Measurements from ENCODE around the gene ANKRD9. TPM values are rescaled to one million over a fixed set of nuclear protein-coding genes. Genes with fewer than 3 reads are reported as not detected.

The ANKRD9 gene
- total RNA-seq, 1 donor from 2014 or later, result 22.4 TPM

- intact Hi-C loops (cut with DNase I), result no loop called here
- ATAC-seq, result no peak
- no peaks in the 10 kb centered on the region for H3K9me3 ChIP-seq
- no peak overlapping the region for H3K27ac ChIP-seq
- no peak for DNase-seq
- H3K36me3 ChIP-seq, result peaks cover 9% of the 10 kb centered on the region
- no peaks in the 10 kb centered on the region for H3K27me3 ChIP-seq
- H3K4me1 ChIP-seq, result peaks cover 14% of the 10 kb centered on the region
- TF ChIP-seq CTCF (IDR thresholded peaks at IDR 0.05), result no peak
- H3K4me3 ChIP-seq, result no peak overlapping the region
These were observed 7.7 kb downstream of the ANKRD9 start for GRCh38 chr14:102501751-102502315.

GRCh38 chr14:102500713-102501112 lies 8.9 kb downstream of the ANKRD9 start:
- Histone ChIP-seq H3K27me3 (no peaks in the 10 kb centered on the region), H3K4me3 (no peak overlapping the region), H3K4me1 (peaks cover 14% of the 10 kb centered on the region), H3K27ac (peak overlapping the region; percentile 75), H3K36me3 (peaks cover 9% of the 10 kb centered on the region), H3K9me3 (no peaks in the 10 kb centered on the region)
- TF ChIP-seq CTCF (IDR thresholded peaks at IDR 0.05), result no peak
- no peak for DNase-seq
- intact Hi-C loops (cut with DNase I), result no loop called here
- ATAC-seq, result no peak

GRCh38 chr14:102500158-102500662 lies 9.4 kb downstream of the ANKRD9 start:
- Histone ChIP-seq H3K4me1 (peaks cover 14% of the 10 kb centered on the region), H3K27ac (peak overlapping the region; percentile 75), H3K4me3 (no peak overlapping the region), H3K27me3 (no peaks in the 10 kb centered on the region), H3K36me3 (peaks cover 9% of the 10 kb centered on the region), H3K9me3 (no peaks in the 10 kb centered on the region)
- ATAC-seq (peak; percentile 82), DNase-seq (peak; percentile 89)
- intact Hi-C loops (cut with DNase I), result no loop called here
- no peak for TF ChIP-seq CTCF (IDR thresholded peaks at IDR 0.05)

- Histone ChIP-seq H3K36me3 (peaks cover 9% of the 10 kb centered on the region), H3K4me1 (peaks cover 14% of the 10 kb centered on the region), H3K9me3 (no peaks in the 10 kb centered on the region), H3K27ac (peak overlapping the region; percentile 75), H3K4me3 (no peak overlapping the region), H3K27me3 (no peaks in the 10 kb centered on the region)
- ATAC-seq (no peak), DNase-seq (peak; percentile 64)
- intact Hi-C loops (cut with DNase I), result no loop called here
- no peak for TF ChIP-seq CTCF (IDR thresholded peaks at IDR 0.05)
These were observed 10.0 kb downstream of the ANKRD9 start for GRCh38 chr14:102499401-102500157.

- DNase-seq (no peak), ATAC-seq (no peak)
- intact Hi-C loops (cut with DNase I), result no loop called here
- Histone ChIP-seq H3K9me3 (no peaks in the 10 kb centered on the region), H3K4me3 (no peak overlapping the region), H3K27ac (no peak overlapping the region), H3K36me3 (peaks cover 9% of the 10 kb centered on the region), H3K4me1 (peaks cover 14% of the 10 kb centered on the region), H3K27me3 (no peaks in the 10 kb centered on the region)
- no peak for TF ChIP-seq CTCF (IDR thresholded peaks at IDR 0.05)
These were observed 10.8 kb downstream of the ANKRD9 start for GRCh38 chr14:102498678-102499265.
